Left renal cortex interstitium (tissue), 4 donors: ENCODE results near the gene DNMT3A. TPM values are rescaled to one million over a fixed set of nuclear protein-coding genes. Genes with fewer than 3 reads are reported as not detected.

Experiments used
- DNase-seq, 4 donors: peaks; one replicate each; pipeline ENCODE4 v3.0.0-alpha.2; 2013; ENCODE audit warnings: low read depth in 4 of 4, low spot score in 2 of 4, missing footprints in 1 of 4
- polyA plus RNA-seq, 4 donors: library from polyadenylated mRNA; unstranded; fragments of 120-200 nt; gene quantifications; one replicate each; pipeline ENCODE4 v1.2.1, GENCODE V29; 2013; ENCODE audit not compliant: insufficient read length in 4 of 4

Gene DNMT3A
- polyA plus RNA-seq, 4 donors = 65.8 to 105 (median 90.4) TPM

DNA sequence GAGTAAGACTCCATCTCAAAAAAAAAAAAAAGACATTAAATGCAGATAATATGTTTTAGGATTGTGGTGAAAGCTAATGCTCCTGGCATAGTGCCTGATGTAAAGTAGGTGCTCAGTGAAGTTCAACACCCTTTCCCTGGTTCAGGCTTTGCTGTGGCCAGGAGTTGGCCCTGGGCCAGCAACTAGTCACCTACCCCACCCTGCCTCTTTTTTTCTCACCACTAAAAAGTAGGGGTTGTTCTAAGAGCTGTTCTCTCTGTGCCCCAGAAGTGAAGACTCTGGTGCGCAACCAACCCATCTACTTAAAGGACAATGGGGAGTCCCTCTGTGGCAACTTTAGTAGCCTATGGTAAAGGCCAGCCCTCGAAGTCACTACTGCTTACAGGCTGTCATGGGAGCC lies 75.9 kb downstream of the DNMT3A start:
- DNase-seq = no peak

DNA sequence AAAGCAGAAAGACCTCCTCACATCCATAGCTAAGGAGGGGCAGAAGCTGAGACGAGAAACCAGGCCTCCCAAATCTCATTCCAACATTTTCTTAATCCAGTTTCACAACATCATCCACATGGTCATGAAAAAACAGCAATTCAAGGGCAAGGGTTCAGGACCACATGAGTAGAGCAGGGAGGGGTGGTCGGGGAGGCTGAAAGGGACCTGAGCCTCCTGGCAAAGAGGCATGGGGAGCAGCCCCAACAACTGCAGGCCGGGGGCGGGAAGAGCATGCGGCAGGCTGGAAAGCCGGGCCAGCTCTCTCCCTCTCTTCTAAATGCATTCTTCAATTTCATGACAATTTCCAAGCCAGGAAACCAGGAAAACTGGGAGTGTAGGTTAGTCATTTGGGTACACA lies 76.7 kb downstream of the DNMT3A start:
- DNase-seq = no peak

DNA sequence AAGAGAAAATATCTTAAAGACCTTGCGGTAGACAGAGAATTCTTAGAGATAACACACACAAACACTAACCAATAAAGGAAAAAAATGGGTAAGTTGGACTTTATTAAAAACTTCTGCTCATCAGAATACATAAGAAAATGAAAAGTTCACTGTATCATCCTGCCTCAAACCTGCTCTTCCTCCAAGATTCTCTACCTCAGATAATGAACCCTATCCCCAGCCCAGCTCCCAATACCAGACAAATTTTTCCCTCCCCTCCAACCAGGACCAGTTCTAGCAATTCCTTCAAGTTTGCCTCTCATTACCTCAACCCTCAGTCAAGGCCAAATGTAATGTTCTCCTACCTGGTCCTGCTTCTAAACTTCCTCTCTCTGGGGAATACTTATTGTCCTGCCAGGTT lies 79.4 kb downstream of the DNMT3A start:
- DNase-seq = no peak

DNA sequence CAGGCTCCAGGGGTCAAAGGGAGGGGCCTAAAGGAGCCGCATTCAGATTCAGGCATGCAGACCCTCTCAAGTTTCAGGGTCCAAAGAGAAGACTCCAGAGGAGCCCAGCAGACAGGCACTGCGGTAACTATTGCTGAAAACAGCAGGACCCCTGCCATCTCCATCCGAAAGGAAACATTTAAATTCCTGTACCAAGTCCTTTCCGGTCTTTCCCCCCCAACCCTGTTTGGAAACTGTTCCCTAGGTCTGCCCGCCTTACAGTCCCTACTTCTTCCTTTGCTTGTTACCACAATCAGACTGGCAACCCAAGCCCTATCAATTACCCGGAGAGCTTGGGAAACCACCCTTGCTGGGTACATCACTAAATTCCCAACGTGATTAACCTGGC lies 82.0 kb downstream of the DNMT3A start:
- DNase-seq = no peak

DNA sequence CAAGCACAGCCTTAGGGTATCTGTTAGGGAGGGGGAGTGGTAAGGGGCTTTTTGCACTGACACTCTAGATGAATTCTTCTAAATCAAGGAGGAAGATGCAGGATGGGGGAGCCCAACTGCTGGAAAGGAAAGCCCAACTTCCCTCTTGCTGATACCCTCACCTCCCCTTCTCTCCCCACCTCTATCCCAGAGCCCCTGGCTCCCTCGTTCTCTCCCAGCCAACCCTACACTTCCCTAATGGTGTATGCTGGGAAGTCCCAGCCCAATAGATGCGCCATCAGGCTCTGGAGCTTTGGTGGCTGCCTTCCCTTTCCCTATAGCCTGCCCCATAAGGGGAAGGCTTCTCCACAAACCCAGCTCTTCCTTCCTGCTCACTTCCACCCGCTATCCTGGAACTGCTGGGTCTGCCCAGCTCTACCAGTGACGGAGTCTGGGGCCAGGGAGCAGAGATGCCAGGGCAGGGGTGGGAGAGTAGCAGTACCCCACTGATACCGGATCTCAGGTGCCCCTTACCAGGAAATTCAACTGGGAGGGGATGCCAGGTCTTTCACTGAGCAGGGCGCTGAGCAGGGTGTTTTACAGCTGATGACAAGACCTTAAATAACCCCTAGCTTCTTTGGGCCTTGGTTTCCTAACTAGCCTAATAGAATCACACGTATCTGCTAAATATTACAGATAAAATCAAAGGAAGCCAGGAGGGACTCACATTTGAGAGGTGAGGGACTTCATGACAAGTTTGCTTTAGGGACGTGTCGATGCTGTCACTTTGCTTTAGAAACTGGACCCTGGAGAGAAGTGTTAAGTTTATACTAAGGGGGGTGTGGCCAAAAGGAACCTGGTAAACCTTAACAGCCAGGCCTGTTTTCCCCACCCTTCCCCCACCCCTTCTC lies 82.6 kb downstream of the DNMT3A start:
- DNase-seq = no peak

DNA sequence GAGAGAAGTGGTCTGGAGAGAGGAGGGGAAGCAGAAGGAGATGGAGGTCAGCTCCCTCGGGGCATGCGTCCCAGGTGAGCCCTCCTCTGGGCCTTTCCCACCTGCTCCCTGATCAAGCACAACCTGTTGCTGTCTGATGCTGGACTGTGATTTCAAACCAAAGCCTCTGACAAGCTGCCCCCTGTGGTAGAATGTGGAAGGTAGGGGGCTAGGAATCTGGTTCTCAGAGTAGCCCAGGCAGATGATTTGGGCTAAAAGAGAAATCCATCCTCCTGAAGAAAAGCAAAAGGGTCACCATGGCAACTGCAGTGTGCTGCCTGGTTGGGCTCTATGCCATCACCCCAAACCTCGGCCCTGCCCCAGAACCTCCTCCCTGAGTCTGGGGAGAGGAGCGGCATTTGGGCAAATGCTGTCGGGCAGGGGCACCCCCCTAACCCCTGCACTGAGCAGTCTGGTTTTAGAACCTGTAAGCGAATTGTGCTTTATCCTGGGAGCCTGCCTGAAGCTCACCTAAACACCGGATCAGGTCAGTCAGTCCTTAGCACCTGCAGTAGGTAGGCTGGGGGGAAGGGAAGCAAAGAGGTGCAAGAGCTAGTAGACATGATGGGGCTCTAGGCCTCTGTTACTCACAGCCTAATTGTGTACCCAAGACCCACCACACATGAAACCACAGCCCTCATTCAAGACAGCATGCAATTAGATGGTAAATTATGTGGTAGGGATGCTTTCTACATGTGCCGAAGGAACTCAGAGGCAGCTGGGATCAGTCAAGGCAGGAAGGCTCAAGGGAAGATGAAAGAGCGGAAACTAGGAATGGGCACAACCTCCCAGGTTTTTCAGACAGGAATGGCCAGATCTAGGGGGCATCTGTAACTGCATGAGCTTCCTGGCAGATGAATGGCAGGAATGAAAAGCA lies 83.5 kb downstream of the DNMT3A start:
- no peak for DNase-seq

DNA sequence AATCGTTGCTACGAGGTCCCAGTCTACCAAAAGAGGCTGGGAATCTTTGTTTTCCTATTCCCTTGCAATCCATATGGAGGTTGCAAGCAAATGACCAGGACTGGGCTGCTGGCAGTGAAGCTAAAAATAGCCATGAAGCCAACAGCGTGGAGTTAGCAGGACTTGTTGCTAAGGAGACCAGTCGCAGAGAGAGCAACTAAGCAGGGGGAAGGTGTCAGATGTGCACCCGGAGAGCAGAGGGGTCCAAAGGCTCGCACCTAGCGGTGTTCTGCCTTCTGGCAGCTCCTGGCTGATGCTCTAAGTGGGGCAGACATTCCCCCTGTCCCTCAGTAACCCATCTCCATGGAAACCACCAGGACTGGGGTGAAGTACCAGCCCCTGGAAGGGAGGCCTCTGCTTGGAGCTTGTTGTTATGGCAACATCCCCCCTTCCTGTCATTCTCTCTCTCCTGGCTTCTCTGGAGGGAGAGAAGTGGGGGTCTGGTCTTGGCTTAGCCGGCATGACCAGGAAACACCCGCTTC lies 84.6 kb downstream of the DNMT3A start:
- peak in 1 of 4 donors; percentile 61 for DNase-seq

DNA sequence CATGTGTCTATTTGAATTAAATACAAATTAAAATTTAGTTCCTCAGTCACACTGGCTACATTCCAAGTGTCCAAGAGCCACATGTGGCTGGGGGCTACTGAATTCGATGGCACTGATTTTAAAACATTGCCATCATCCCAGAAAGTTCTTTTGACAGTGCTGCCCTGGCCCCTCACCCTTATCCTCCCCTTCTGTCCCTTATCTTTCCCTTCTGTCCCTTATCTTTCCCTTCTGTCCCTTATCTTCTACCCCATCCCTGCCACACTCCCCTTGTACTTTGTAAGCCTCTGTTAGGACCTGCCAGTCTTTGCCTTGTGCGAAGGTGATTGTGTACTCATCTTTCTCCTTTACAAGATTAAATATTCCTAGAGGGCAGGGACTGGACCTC lies 85.2 kb downstream of the DNMT3A start:
- DNase-seq = no peak

DNA sequence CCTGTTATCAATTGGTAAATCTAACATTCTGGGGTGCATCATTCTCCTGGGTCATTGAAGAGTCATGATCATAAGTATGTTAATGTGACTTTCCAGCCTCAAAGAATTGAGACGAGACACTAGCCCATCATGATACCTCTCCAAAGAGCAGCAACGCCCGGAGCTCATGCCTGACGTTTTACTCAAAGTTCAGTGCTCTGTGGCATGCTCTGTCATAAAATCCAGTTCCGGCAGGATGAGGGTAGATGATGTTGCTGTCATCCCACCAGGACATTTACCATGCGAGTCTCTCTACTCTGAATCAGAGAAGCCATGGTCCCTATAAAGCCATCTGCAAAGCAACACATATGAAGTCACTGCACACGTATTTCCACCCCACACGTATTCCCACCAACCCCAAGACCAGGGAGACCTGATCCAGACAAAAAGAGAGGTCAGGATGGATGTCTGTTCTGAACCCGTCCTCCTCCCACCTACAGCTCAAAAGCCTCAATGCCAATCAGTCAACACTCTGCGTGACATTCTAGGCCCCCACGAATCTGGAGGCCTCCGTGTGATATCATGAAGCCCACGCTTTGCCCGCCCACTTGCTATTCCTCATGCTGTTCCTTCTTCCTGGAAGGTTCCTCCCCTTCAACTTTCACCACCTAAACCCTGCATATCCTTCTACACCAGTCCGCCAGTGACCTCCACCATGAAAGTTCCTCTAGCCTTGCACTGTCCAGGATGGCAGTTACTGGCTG lies 85.8 kb downstream of the DNMT3A start:
- DNase-seq = no peak

DNA sequence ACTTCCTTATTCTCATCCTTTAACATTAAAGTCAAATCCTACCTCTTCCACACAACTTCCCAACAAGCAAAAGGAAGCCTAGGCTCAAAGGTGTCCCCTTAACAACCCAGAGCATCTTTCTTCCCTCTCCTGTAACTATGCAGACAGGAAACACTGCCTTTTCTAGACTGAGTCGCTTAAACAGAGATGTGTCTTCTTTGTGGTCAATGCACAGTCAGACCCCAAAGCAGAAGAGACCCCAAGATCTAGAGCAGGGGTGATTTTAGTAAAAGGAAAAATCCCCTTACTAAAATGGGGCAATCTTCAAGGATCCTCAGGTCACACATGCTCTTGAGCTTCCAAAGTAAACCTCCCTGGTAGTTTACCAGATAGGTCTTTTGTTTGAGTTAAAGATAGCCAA lies 86.8 kb downstream of the DNMT3A start:
- no peak for DNase-seq

DNA sequence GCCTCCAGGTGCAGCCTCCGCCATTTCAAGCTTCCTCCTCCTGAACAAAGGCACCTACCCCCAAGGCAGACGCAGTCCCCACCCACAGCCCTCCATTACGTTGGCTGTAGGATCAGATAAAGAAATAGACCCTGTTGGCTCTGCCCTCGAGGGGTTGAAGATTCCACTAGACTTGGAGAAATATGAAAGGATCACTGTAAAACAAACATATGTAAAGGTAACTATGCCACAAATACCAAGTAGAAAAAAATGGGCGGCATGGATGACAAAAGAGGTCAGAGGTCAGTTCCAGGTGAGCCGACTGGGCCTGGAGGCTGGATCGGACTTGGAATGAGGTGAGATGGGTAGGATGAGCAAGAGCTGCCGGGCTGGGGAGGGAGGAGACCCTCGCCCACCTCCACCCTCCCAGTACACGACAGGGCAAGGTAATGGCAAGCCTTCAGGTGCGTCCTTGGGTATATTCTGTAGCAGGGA lies 88.5 kb downstream of the DNMT3A start:
- no peak for DNase-seq

DNA sequence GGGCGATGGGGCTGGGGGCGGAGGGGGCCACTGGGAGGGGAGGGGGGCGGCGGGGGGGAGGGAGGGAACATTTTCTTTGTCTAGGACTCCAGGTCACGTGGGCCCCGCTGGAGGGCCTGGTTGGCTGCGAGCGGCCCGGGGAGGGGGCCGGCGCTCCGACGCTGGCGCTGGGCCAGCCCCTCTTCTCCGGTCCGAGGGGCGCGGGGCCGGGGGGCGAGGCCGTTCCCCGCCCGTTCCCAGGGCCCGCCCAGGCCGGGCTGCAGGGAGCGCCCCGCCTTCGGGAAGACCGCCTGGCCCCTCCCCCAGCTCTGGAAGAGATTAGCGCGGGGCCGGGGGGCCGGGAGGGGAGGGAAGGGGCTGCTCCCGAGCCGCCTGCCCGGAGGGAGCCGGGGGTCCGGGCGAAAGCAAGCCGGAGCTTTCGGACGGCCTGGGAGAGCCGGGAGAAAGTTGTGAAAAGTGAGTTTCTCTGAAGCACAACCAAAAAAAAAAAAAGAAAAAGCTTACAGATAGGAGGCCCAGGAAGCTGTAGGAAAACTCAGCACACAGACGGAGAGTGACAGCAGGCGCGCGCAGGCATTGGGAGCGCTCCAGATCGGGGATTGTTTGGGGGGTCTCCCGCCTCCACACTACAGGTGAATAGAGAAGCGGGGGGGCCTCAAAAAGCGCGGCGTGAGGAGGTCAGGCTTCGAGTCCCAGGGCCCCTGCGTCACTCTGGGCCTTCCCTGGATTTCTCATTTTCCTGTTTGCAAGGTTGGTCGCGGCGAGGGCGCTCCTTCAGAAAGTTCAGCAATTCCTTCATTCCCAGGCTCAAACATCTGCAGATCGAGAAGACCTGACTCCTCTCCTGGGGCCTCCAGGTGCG lies 89.2 kb downstream of the DNMT3A start:
- DNase-seq = peak in 3 of 4 donors; percentile 70 to 89 (median 85)

DNA sequence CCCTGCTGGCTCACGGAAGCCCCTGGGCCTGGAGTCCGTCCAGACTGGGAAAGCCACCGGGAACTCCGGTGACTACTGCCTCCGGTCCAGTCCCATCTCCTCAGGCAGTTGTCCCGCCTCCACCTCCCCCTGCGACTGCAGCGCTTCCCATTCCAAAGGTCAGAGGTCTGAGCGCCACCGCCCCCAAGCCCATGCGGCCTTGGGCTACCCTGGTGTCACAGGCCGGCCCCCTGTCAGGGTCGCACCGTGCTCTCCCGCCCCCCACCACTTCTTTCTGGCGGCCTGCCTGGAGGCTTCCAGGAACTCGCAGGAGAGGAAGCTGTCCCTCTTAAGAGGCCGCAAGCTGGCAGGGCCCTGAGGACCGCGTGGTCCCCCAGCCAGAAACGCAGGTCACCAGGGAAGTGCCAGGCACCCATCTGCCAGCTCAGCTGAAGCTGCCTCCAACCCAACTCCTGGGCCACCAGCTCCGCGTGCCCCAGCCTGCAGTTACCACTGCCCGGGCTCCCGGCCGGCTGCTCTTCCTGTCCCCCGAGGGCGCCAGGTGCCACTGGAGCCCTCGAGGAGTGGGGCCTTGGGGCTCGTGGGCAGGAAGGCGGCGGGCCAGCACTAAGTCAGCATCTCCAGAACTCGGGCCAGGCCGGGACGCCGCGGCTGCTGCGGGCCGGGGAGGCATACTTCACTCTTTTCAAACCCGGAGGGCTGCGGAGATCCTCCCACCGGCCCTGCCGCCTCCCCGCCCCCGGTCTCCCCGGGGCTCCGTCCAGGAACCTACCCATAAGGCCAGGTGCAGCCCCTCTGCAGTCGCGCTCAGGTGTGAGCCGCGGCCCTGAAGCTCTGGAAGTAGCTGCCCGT lies 90.1 kb downstream of the DNMT3A start:
- peak in 1 of 4 donors; percentile 50 for DNase-seq

DNA sequence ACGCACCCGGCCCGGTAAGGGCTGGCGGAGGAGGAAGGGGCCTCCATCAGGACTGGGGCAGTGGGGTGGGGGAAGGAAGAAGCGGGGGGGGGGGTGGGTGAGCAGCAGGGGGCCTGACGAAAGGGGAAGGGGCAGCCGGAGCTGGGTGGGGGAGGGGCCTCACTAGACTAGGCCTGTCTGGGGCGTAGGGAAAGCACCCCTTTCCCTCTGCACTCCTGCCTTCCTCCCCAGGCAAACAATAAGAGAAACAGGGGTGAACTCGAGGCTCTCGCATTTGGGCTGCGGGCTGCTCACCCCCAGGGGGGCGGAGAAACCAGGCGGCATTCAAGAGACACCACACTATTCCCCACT lies 90.7 kb downstream of the DNMT3A start:
- no peak for DNase-seq

DNA sequence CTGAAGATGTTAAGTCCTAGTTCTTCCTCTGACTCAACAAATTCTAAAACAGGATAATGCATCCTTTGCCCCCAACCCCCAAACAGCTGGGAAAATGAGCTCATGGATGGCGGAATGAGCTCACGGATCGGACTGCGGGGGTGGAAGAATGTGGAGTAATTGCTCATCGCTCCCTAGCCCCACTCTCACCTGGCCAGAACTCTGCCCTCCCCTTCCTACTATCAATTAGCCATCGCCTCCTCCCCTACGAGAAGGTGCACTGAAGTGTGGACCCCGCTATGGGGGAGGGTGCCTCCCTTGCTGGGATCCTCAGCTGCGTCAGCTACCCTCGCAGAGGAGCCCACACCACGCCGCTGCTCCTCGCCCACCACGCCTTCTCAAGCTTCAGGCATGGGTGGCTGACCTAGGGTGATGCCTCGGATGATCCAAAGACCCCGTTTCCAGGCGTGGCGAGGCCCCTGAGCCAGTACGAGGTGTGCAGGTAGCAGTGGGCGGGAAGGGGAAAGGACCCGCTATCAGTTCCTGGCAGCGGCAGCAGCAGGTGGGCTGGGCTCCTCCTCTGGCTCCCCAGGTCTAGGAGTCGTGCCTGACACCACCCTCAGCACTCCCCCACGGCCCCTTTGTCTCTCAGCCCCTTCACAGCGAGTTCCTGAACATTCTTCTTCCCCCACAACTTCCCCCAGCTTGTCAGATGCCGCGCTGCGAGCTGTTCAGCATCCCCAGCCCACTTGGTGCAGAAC lies 91.2 kb downstream of the DNMT3A start:
- DNase-seq = no peak

DNA sequence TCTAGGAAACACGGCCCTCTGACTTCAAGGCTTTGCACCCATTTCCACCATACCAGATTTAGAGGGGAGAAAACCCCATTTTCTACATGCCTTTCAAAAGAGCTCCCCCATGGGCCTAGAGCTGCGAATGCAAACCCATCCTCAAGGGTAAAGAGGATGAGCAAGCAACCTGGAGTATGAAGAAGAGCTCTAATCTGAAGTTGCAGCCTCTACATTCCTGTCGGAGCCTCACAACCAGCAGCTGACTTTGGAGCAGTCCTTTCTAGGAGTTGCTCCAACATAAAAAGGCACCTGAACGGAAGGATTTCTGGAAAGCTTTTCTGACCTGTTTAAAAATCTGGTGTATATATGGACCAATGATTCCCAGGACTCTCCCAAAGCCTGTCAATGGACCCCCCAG lies 91.9 kb downstream of the DNMT3A start:
- no peak for DNase-seq

DNA sequence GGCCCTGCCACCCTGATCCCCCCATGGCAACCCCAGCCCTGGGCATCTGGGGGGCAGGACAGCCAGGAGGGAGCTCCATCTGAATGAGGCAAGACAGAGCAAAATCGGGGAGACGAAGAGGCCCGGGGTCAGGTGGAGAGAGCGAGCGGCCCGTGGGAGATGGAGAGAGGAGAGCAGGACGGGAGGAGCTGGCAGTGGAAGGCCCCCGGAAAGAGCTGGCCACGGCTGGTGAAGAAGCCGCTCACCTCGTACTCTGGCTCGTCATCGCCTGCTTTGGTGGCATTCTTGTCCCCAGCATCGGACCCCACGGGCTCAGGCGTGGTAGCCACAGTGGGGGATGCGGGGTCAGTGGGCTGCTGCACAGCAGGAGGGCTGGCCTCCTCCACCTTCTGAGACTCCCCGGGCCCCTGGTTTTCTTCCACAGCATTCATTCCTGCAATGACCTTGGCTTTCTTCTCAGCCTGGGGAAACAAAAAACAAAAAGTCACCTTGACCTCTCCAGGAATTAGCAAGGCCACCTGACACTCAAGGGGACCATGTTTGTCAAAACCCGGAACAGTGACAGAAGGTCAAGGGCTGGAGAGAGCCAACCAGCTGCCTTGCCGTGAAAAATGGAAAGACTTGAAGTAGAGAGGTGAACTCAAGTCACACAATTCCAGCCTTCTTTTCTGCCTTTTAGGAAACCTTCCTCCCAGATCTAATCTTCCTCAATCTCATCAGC lies 93.8 kb downstream of the DNMT3A start:
- no peak for DNase-seq
